ENCODE results near the gene MTHFR. TPM values are rescaled to one million over a fixed set of nuclear protein-coding genes. Genes with fewer than 3 reads are reported as not detected.

The MTHFR gene
- total RNA-seq, 1 donor from 2014 or later: 45.4 TPM

GRCh38 chr1:11740258-11741192 is 65.2 kb downstream of the MTHFR start:
- DNase-seq (no peak), ATAC-seq (no peak)
- Histone ChIP-seq H3K27ac (peak overlapping the region; percentile 14), H3K4me3 (no peak overlapping the region), H3K36me3 (peaks cover 1% of the 10 kb centered on the region), H3K9me3 (no peaks in the 10 kb centered on the region), H3K4me1 (peaks cover 28% of the 10 kb centered on the region), H3K27me3 (no peaks in the 10 kb centered on the region)
- TF ChIP-seq CTCF (IDR thresholded peaks at IDR 0.05): no peak
- intact Hi-C loops (cut with DNase I): no loop called here

- no peak overlapping the region for H3K27ac ChIP-seq
- H3K27me3 ChIP-seq: no peaks in the 10 kb centered on the region
- intact Hi-C loops (cut with DNase I): no loop called here
- TF ChIP-seq CTCF (IDR thresholded peaks at IDR 0.05): no peak
- H3K4me1 ChIP-seq: peaks cover 33% of the 10 kb centered on the region
- no peaks in the 10 kb centered on the region for H3K36me3 ChIP-seq
- no peak overlapping the region for H3K4me3 ChIP-seq
- H3K9me3 ChIP-seq: no peaks in the 10 kb centered on the region
- ATAC-seq (no peak), DNase-seq (no peak)
Observed at GRCh38 chr1:11738783-11739182, 67.0 kb downstream of the MTHFR start.

GRCh38 chr1:11738096-11738495 is 67.7 kb downstream of the MTHFR start:
- ATAC-seq (no peak), DNase-seq (no peak)
- H3K4me3 ChIP-seq: no peak overlapping the region
- no peaks in the 10 kb centered on the region for H3K9me3 ChIP-seq
- intact Hi-C loops (cut with DNase I): no loop called here
- TF ChIP-seq CTCF (IDR thresholded peaks at IDR 0.05): no peak
- H3K27ac ChIP-seq: no peak overlapping the region
- no peaks in the 10 kb centered on the region for H3K36me3 ChIP-seq
- peaks cover 33% of the 10 kb centered on the region for H3K4me1 ChIP-seq
- H3K27me3 ChIP-seq: no peaks in the 10 kb centered on the region

GRCh38 chr1:11736746-11737639 is 68.8 kb downstream of the MTHFR start:
- Histone ChIP-seq H3K36me3 (no peaks in the 10 kb centered on the region), H3K4me1 (peaks cover 43% of the 10 kb centered on the region), H3K4me3 (peak overlapping the region; percentile 84), H3K27ac (peak overlapping the region; percentile 91), H3K27me3 (no peaks in the 10 kb centered on the region), H3K9me3 (no peaks in the 10 kb centered on the region)
- DNase-seq: peak; percentile 83
- intact Hi-C loops (cut with DNase I): no loop called here
- no peak for TF ChIP-seq CTCF (IDR thresholded peaks at IDR 0.05)
- ATAC-seq: peak; percentile 55

GRCh38 chr1:11735854-11736745 is 69.7 kb downstream of the MTHFR start, which contains the start of gene AGTRAP:
AGTRAP (plus strand) TSS chr1:11736136; CDS start chr1:11736209, 73 bp downstream.
- peak within 1 kb of the TSS; percentile 91 for H3K27ac ChIP-seq
- peaks cover 50% of the 10 kb centered on the region for H3K4me1 ChIP-seq
- ATAC-seq (peak; percentile 86), DNase-seq (peak; percentile 99)
- peak; percentile 10 for TF ChIP-seq CTCF (IDR thresholded peaks at IDR 0.05)
- no peaks in the 10 kb centered on the region for H3K36me3 ChIP-seq
- H3K9me3 ChIP-seq: no peaks in the 10 kb centered on the region
- no peaks in the 10 kb centered on the region for H3K27me3 ChIP-seq
- peak within 1 kb of the TSS; percentile 84 for H3K4me3 ChIP-seq
- intact Hi-C loops (cut with DNase I): no loop called here
